ELF-1 (cell line): ENCODE data around the gene SMIM41.

Experiments used
- DNase-seq: peaks from one replicate; pipeline ENCODE4 v3.0.0-alpha.2; 2016; ENCODE audit warnings: low read depth, low spot score

Gene SMIM41

GRCh38 chr12:52050758-52051541 lies 28.6 kb upstream of the SMIM41 start, which contains the start of gene NR4A1:
Gene NR4A1 (plus strand): TSS chr12:52051442. CDS start chr12:52054329, 2,887 bp downstream.
- peak; percentile 81 for DNase-seq

- peak; percentile 31 for DNase-seq
Observed at GRCh38 chr12:52052468-52053186, 26.9 kb upstream of the SMIM41 start.

- no peak for DNase-seq
Observed at GRCh38 chr12:52053536-52054209, 25.8 kb upstream of the SMIM41 start.

GRCh38 chr12:52054231-52054832 lies 25.2 kb upstream of the SMIM41 start:
- DNase-seq, result no peak

- DNase-seq, result peak; percentile 28
Observed at GRCh38 chr12:52054833-52055730, 24.4 kb upstream of the SMIM41 start.

GRCh38 chr12:52055731-52056711 lies 23.5 kb upstream of the SMIM41 start:
- no peak for DNase-seq

GRCh38 chr12:52056801-52057637 lies 22.5 kb upstream of the SMIM41 start:
- no peak for DNase-seq

- DNase-seq, result no peak
Observed at GRCh38 chr12:52057638-52058576, 21.6 kb upstream of the SMIM41 start.

GRCh38 chr12:52058631-52059361 lies 20.7 kb upstream of the SMIM41 start:
- DNase-seq, result no peak

- DNase-seq, result no peak
Observed at GRCh38 chr12:52059582-52060497, 19.7 kb upstream of the SMIM41 start.

- no peak for DNase-seq
Observed at GRCh38 chr12:52060498-52061177, 18.9 kb upstream of the SMIM41 start.

- no peak for DNase-seq
Observed at GRCh38 chr12:52061470-52062166, 17.9 kb upstream of the SMIM41 start.

GRCh38 chr12:52062167-52063081 lies 17.1 kb upstream of the SMIM41 start:
- DNase-seq, result no peak
